Skeletal muscle cell (primary cell): Measurements from ENCODE around the gene IFITM2.
"Not testable (repeated sequence)": the region's sequence is repeated elsewhere in the genome, so short reads cannot be mapped to it uniquely, and the experiment has no call there.

Experiments
- DNase-seq: peaks from one replicate; pipeline ENCODE4 v3.0.0-alpha.2; 2010; ENCODE audit warnings: low read depth
- H3K4me3 ChIP-seq: 2 replicates; pipeline ENCODE4 v1.5.1; 2011; ENCODE audit warnings: low read depth, mild to moderate bottlenecking, control low read depth, low read length, moderate library complexity

The IFITM2 gene

GRCh38 chr11:304915-305843, 2.4 kb upstream of the IFITM2 start:
- peak; percentile 41 for DNase-seq

GRCh38 chr11:305844-306211, 1.8 kb upstream of the IFITM2 start:
- no peak for DNase-seq
- no peak overlapping the region for H3K4me3 ChIP-seq

More at GRCh38 chr11:304915-305843, 2.4 kb upstream of the IFITM2 start:
- H3K4me3 ChIP-seq, result no peak overlapping the region

DNA sequence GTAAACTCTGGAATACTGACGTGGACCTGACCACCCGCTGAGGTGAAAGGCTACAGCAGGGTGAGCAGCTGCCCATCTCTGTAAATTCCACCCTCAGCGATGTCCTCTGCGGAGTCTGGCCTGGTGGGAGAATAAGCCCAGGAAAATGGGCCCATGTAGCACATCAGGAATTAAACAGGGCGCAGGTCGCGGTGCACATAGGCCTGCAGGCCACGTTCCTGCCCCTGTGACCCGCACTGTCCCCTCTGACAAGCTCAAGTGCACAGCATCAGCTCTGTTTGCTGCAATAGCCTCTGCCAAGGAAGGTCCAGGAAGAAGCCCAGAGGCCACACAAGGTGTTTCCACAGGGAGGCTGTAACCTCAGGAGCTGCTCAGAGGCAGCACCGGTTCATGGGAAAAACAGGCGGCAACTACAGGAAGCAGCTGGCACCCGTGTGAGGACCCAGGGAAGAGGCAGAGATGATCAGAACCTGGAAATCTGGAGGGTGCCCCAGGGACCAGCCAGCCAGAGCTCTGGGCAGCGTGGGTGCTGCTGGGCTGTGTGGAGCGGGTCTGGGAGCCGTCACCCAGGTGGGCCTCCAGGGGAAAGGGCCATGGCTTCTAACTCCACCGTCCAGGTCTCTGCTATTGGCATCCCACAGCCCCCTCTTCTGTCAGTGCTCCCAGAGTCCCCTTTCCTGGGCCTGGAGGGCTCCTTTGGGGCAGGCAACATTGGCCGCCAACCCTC, 808 bp upstream of the IFITM2 start:
- no peak overlapping the region for H3K4me3 ChIP-seq
- DNase-seq, result no peak

- DNase-seq, result not testable (repeated sequence)
- peak overlapping the region; percentile 53 for H3K4me3 ChIP-seq
These were observed 1.4 kb downstream of the IFITM2 start for GRCh38 chr11:308740-309665.

GRCh38 chr11:309979-310572, 2.5 kb downstream of the IFITM2 start:
- H3K4me3 ChIP-seq, result peak overlapping the region; percentile 53
- DNase-seq, result not testable (repeated sequence)

GRCh38 chr11:311013-311748, 3.6 kb downstream of the IFITM2 start:
- H3K4me3 ChIP-seq, result peak overlapping the region; percentile 27
- DNase-seq, result not testable (repeated sequence)

GRCh38 chr11:312092-312816, 4.6 kb downstream of the IFITM2 start:
- no peak for DNase-seq
- H3K4me3 ChIP-seq, result no peak overlapping the region

DNA sequence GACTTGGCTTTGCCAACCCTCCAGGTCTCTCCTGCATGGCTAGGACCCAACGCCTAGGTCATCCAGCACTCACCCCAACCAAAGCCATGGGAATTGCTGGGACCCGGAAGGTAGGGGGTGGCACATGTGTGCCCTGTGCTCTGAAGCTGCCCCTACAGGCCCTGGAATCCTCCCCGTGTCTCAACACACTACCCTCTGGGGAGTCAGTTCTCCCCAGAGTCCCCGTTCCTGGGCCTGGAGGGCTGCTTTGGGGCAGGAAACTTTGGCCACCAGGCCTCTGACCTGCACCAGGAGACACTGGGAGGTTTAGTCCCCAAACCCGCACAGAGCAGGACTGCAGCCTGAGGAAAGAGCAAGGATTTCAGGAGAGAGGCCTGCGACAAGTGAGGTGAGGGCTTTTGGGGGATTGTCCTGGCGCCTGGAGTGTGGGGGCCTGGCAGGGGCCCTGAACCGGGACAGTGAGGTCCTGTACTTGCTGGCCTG, 5.7 kb downstream of the IFITM2 start:
- no peak for DNase-seq
- H3K4me3 ChIP-seq, result no peak overlapping the region

DNA sequence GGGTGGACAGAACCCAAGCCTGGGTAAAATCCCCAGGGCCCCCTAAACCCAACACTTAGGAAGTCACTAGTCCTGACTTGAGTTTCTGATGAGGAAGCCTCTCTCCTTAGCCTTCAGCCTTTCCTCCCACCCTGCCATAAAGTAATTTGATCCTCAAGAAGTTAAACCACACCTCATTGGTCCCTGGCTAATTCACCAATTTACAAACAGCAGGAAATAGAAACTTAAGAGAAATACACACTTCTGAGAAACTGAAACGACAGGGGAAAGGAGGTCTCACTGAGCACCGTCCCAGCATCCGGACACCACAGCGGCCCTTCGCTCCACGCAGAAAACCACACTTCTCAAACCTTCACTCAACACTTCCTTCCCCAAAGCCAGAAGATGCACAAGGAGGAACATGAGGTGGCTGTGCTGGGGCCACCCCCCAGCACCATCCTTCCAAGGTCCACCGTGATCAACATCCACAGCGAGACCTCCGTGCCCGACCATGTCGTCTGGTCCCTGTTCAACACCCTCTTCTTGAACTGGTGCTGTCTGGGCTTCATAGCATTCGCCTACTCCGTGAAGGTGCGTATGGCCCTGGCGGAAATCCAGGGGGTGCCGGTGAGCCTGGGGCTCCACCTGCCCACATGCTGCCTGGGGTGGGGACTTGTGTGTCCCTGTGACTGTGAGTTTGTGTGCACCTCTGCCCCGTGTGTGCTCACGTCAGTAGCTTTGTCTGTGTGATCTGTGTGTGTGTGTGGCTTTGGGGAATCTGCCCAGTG, 6.4 kb downstream of the IFITM2 start, which contains the start of gene IFITM1:
Gene IFITM1 (plus strand): TSS at position 254 of the 767 bp plus-strand sequence. CDS start 131 bp downstream, at position 385.
- no peak for DNase-seq

GRCh38 chr11:314554-314875, 6.9 kb downstream of the IFITM2 start:
- H3K4me3 ChIP-seq, result peak overlapping the region; percentile 52
- DNase-seq, result not testable (repeated sequence)

More for the DNA sequence above, 6.4 kb downstream of the IFITM2 start, which contains the start of gene IFITM1:
- peak within 1 kb of the TSS; percentile 52 for H3K4me3 ChIP-seq

- peak overlapping the region; percentile 52 for H3K4me3 ChIP-seq
- DNase-seq, result no peak
These were observed 7.5 kb downstream of the IFITM2 start for GRCh38 chr11:315051-315481.

GRCh38 chr11:315516-315994, 7.9 kb downstream of the IFITM2 start:
- no peak for DNase-seq
- H3K4me3 ChIP-seq, result peak overlapping the region; percentile 52

GRCh38 chr11:316031-316701, 8.6 kb downstream of the IFITM2 start:
- DNase-seq, result no peak
- H3K4me3 ChIP-seq, result peak overlapping the region; percentile 52

DNA sequence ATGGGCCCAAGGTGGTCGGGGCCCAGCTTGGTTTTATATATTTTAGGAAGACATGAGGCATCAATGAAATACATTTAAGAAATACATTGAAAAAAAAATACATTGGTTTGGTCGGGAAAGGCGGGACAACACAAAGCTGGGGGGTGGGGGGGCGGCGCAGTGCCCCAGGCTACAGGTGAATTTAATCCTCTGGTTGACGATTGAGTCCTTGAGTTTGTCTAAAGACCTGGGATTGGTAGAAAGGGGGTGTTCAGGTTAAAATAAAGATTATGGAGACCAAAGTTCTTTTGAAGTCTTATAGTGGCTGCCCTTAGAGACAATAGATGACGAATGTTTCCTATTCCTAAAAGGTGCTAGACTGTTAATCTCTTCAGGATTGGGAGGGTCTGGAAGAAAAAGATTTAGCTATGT, 9.3 kb downstream of the IFITM2 start:
- no peak for DNase-seq
- H3K4me3 ChIP-seq, result no peak overlapping the region

DNA sequence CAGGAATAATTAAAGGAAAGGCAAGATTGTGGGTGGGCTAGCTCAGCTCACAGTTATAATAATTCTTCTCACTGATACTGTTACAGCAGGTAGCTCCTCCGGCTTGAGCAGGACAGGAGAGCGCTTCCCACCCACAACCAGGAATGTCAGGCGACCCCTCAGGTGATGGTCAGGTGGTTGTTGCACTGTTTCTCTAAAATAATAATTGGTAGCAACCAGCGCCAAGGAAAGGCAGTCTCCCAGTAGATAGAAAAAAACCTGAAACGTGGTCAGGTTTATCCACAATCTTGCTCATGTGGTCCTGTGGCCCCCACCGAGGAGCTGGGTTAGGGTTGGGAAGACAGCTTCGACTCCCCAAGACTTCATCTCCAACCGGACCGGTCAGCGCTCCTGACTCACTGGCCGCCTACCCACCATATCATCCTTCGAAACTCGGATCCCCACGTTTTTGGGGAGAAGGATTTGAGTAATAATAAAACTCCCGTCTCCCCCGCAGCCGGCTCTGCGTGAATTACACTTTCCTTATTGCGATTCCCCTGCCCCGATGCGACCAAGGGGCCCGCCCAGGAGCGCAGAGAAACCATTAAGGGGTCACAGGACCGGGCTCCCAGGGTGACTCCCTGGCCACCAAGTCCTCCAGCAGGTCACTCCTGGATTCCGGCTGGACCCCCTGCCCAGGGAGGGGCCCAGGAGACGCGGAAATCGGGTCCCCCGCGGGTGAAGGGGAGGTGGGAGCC, 10.2 kb downstream of the IFITM2 start:
- not testable (repeated sequence) for DNase-seq
- H3K4me3 ChIP-seq, result peak overlapping the region; percentile 18
